GM19372 (cell line): ENCODE measurements around the gene ABT1.
"Not testable (repeated sequence)": the region's sequence is repeated elsewhere in the genome, so short reads cannot be mapped to it uniquely, and the experiment has no call there.

Source experiments
- ATAC-seq: cut with Tn5 transposase; IDR thresholded peaks from one replicate; pipeline ENCODE4 v1.9.1; 2021; ENCODE audit warnings: mild to moderate bottlenecking, low read depth, moderate library complexity; ENCODE audit not compliant: unreplicated experiment

Gene ABT1

GRCh38 chr6:26596579-26597388 is at the start of gene ABT1:
ABT1 (plus strand) TSS chr6:26596953; CDS start chr6:26596983, 30 bp downstream.
- ATAC-seq = peak; percentile 82

- not testable (repeated sequence) for ATAC-seq
These were observed 49.4 kb upstream of the ABT1 start for GRCh38 chr6:26547363-26547762.

- ATAC-seq = no peak
These were observed 46.3 kb upstream of the ABT1 start for GRCh38 chr6:26550250-26550993.

GRCh38 chr6:26552205-26552604 is 44.5 kb upstream of the ABT1 start:
- ATAC-seq = no peak

GRCh38 chr6:26552640-26553188 is 44.0 kb upstream of the ABT1 start:
- ATAC-seq = no peak

GRCh38 chr6:26553264-26553634 is 43.5 kb upstream of the ABT1 start:
- ATAC-seq = peak; percentile 45

GRCh38 chr6:26553635-26554446 is 42.9 kb upstream of the ABT1 start:
- ATAC-seq = no peak

- ATAC-seq = no peak
These were observed 42.4 kb upstream of the ABT1 start for GRCh38 chr6:26554447-26554696.

- no peak for ATAC-seq
These were observed 41.9 kb upstream of the ABT1 start for GRCh38 chr6:26554697-26555504.

- ATAC-seq = no peak
These were observed 41.1 kb upstream of the ABT1 start for GRCh38 chr6:26555505-26556262.

GRCh38 chr6:26556263-26557070 is 40.3 kb upstream of the ABT1 start:
- ATAC-seq = no peak

- ATAC-seq = peak; percentile 54
These were observed 35.0 kb upstream of the ABT1 start for GRCh38 chr6:26561533-26562466.

- no peak for ATAC-seq
These were observed 33.3 kb upstream of the ABT1 start for GRCh38 chr6:26563488-26563887.

- ATAC-seq = peak; percentile 51
These were observed 27.9 kb upstream of the ABT1 start for GRCh38 chr6:26568601-26569432.

- no peak for ATAC-seq
These were observed 27.4 kb upstream of the ABT1 start for GRCh38 chr6:26569433-26569764.

- ATAC-seq = no peak
These were observed 26.5 kb upstream of the ABT1 start for GRCh38 chr6:26570027-26570809.
